CD4-positive, alpha-beta T cell treated with Interleukin-1 beta for 1 hour (primary cell): ENCODE measurements around the gene NAA60.
A peak's percentile ranks its signal among the peaks of the same experiment; 100 is the strongest.

Experiments used
- DNase-seq, 2 donors: peaks; one replicate each; pipeline ENCODE4 v3.0.0-alpha.2; 2020 to 2022

Gene NAA60

GRCh38 chr16:3513892-3514583, 70.6 kb downstream of the NAA60 start:
- DNase-seq: no peak

GRCh38 chr16:3514621-3515020, 71.1 kb downstream of the NAA60 start:
- DNase-seq: no peak

- no peak for DNase-seq
These were observed 72.4 kb downstream of the NAA60 start for GRCh38 chr16:3515897-3516296.

GRCh38 chr16:3518292-3518985, 75.0 kb downstream of the NAA60 start:
- DNase-seq: no peak

GRCh38 chr16:3518986-3519348, 75.5 kb downstream of the NAA60 start:
- DNase-seq: no peak

GRCh38 chr16:3519581-3519980, 76.1 kb downstream of the NAA60 start:
- DNase-seq: no peak

GRCh38 chr16:3520413-3520812, 76.9 kb downstream of the NAA60 start:
- no peak for DNase-seq

GRCh38 chr16:3520841-3521240, 77.4 kb downstream of the NAA60 start:
- DNase-seq: no peak

- no peak for DNase-seq
These were observed 79.8 kb downstream of the NAA60 start for GRCh38 chr16:3523281-3523680.

- no peak for DNase-seq
These were observed 82.5 kb downstream of the NAA60 start for GRCh38 chr16:3525951-3526350.

GRCh38 chr16:3527216-3527829, 83.8 kb downstream of the NAA60 start:
- DNase-seq: peak; percentile 54 to 56

GRCh38 chr16:3528406-3528805, 84.9 kb downstream of the NAA60 start:
- DNase-seq: no peak

- no peak for DNase-seq
These were observed 85.7 kb downstream of the NAA60 start for GRCh38 chr16:3529175-3529574.

- no peak for DNase-seq
These were observed 87.0 kb downstream of the NAA60 start for GRCh38 chr16:3530371-3530914.

GRCh38 chr16:3532741-3533140, 89.3 kb downstream of the NAA60 start:
- DNase-seq: no peak

- DNase-seq: no peak
These were observed 90.6 kb downstream of the NAA60 start for GRCh38 chr16:3534126-3534525.

- no peak for DNase-seq
These were observed 92.8 kb downstream of the NAA60 start for GRCh38 chr16:3536271-3536731.
